Neural cell (in vitro differentiated cells): ENCODE results near the gene ST7L.

Source experiments
- CTCF ChIP-seq: fragments of 450-650 bp; IDR thresholded peaks from 2 replicates; pipeline ENCODE4 v1.5.1; 2014; ENCODE audit warnings: antibody characterized with exemption, mild to moderate bottlenecking, moderate library complexity; ENCODE audit not compliant: poor library complexity, severe bottlenecking
- EP300 ChIP-seq: fragments of 450-650 bp; conservative IDR thresholded peaks from 2 replicates; pipeline ENCODE4 v1.6.1; 2014; ENCODE audit warnings: antibody characterized with exemption, mild to moderate bottlenecking, moderate library complexity; ENCODE audit not compliant: poor library complexity, severe bottlenecking
- EZH2 ChIP-seq: fragments of 200-600, 300-800 bp; shearing (Covaris generic), sonication (generic); IDR thresholded peaks from 2 replicates; pipeline ENCODE4 v1.6.1; 2014; ENCODE audit warnings: antibody characterized with exemption, low read length, borderline replicate concordance, mild to moderate bottlenecking; ENCODE audit not compliant: insufficient read depth, poor library complexity, severe bottlenecking
- MXI1 ChIP-seq: fragments of 450-650 bp; conservative IDR thresholded peaks from 2 replicates; pipeline ENCODE4 v1.6.1; 2014; ENCODE audit warnings: antibody characterized with exemption, mild to moderate bottlenecking; ENCODE audit not compliant: poor library complexity, severe bottlenecking
- POLR2AphosphoS5 ChIP-seq: IDR thresholded peaks from 2 replicates; pipeline ENCODE4 v1.6.1; 2012
- RAD21 ChIP-seq: fragments of 450-650 bp; conservative IDR thresholded peaks from 2 replicates; pipeline ENCODE4 v1.6.1; 2014; ENCODE audit warnings: antibody characterized with exemption, mild to moderate bottlenecking, moderate library complexity
- REST ChIP-seq: IDR thresholded peaks from 2 replicates; pipeline ENCODE4 v1.6.1; 2012; ENCODE audit warnings: borderline replicate concordance
- SMC3 ChIP-seq: fragments of 450-650 bp; conservative IDR thresholded peaks from 2 replicates; pipeline ENCODE4 v1.6.1; 2014; ENCODE audit warnings: antibody characterized with exemption, mild to moderate bottlenecking, moderate library complexity; ENCODE audit not compliant: poor library complexity
- TAF1 ChIP-seq: IDR thresholded peaks from 2 replicates; pipeline ENCODE4 v1.6.1; 2012; ENCODE audit warnings: low read depth

- TF ChIP-seq CTCF = no peak
- no peak for TF ChIP-seq SMC3
- TF ChIP-seq RAD21 = no peak
- no peak for TF ChIP-seq MXI1
- no peak for TF ChIP-seq EZH2
- TF ChIP-seq REST = no peak
- TF ChIP-seq POLR2AphosphoS5 = no peak
- no peak for TF ChIP-seq EP300
- TF ChIP-seq TAF1 = no peak
These were observed 104.0 kb downstream of the ST7L start for GRCh38 chr1:112514901-112515300.
